Panc1 (cell line): ENCODE data around the gene CDK14.

ENCODE experiments used
- POLR2AphosphoS5 ChIP-seq: IDR thresholded peaks from 2 replicates; pipeline ENCODE4 v1.6.1; 2012; ENCODE audit warnings: mild to moderate bottlenecking, low read depth, low read length, moderate library complexity
- SIN3A ChIP-seq: IDR thresholded peaks from 2 replicates; pipeline ENCODE4 v1.6.1; 2012; ENCODE audit warnings: low read depth, mild to moderate bottlenecking, low read length, moderate library complexity, borderline replicate concordance; ENCODE audit not compliant: insufficient read depth
- TCF7L2 ChIP-seq: IDR thresholded peaks from 2 replicates; pipeline ENCODE4 v1.6.1; 2011; ENCODE audit warnings: mild to moderate bottlenecking, low read depth, low read length, inconsistent platforms
- TF ChIP-seq, protein P1 (sequence below): fragments of 450-650 bp; IDR thresholded peaks from 2 replicates; pipeline ENCODE4 v1.5.1; 2017; ENCODE audit warnings: mild to moderate bottlenecking

DNA sequence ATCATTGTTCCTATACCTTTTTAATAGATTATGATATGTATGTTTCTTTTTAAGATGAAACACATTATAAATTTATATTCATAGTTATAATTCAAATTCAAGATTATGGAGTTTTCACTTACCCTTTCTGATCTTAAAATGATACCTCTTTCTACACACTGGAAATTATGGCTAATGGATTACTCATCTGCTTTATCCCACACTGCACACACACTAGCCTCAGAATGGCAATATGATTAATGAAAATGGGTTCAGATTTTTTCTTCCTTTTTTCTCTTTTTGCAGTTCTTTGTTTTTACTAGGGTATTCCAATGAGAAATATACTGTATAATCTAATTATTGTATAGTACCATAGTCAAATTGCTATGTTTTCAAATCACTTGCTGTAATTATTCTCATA, 585.8 kb downstream of the CDK14 start:
- TF ChIP-seq, protein P1, sequence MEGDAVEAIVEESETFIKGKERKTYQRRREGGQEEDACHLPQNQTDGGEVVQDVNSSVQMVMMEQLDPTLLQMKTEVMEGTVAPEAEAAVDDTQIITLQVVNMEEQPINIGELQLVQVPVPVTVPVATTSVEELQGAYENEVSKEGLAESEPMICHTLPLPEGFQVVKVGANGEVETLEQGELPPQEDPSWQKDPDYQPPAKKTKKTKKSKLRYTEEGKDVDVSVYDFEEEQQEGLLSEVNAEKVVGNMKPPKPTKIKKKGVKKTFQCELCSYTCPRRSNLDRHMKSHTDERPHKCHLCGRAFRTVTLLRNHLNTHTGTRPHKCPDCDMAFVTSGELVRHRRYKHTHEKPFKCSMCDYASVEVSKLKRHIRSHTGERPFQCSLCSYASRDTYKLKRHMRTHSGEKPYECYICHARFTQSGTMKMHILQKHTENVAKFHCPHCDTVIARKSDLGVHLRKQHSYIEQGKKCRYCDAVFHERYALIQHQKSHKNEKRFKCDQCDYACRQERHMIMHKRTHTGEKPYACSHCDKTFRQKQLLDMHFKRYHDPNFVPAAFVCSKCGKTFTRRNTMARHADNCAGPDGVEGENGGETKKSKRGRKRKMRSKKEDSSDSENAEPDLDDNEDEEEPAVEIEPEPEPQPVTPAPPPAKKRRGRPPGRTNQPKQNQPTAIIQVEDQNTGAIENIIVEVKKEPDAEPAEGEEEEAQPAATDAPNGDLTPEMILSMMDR: no peak
- TF ChIP-seq TCF7L2 (no peak), POLR2AphosphoS5 (no peak), SIN3A (no peak)
